ENCODE data around the gene CFAP107. TPM values are rescaled to one million over a fixed set of nuclear protein-coding genes. Genes with fewer than 3 reads are reported as not detected.

CFAP107 gene
- total and polyA plus RNA-seq, 2 experiments from 2014 or later: 0.07 TPM; not detected in 1

- Mint-ChIP-seq H3K4me1 (no peaks in the 10 kb centered on the region), H3K27ac (no peak overlapping the region), H3K9me3 (peaks cover 10% of the 10 kb centered on the region; the same call in 2 of the 3 replicates), H3K27me3 (ENCODE audit: insufficient read depth, low read depth, poor library complexity) (no peaks in the 10 kb centered on the region), H3K36me3 (ENCODE audit: low read depth) (no peaks in the 10 kb centered on the region), H3K4me3 (no peak overlapping the region)
- Histone ChIP-seq H4K20me1 (replicated peaks; ENCODE audit: insufficient read depth) (no peaks in the 10 kb centered on the region), H3K36me3 (ENCODE audit: insufficient read depth) (no peaks in the 10 kb centered on the region), H3K4me1 (ENCODE audit: insufficient read depth) (0 out of 2 replicates have a peak, but pooled peaks cover 3% of the 10 kb centered on the region), H3K4me2 (no peak overlapping the region), H3K4me3 (no peak overlapping the region), H3F3A (replicated peaks; ENCODE audit: low read depth) (no peaks in the 10 kb centered on the region), H3K27me3 (ENCODE audit: insufficient read depth) (no peaks in the 10 kb centered on the region), H3K27ac (ENCODE audit: low read depth) (no peak overlapping the region), H3K79me2 (replicated peaks; ENCODE audit: insufficient read depth) (no peaks in the 10 kb centered on the region), H3K9me2 (ENCODE audit: insufficient read depth) (no peaks in the 10 kb centered on the region), H2AFZ (no peak overlapping the region)
- ATAC-seq (no peak), DNase-seq (ENCODE audit: low spot score) (no peak)
- no peak for TF ChIP-seq ETS1 (IDR thresholded peaks at IDR 0.05)
Observed at GRCh38 chr1:12748778-12749355, 2.9 kb downstream of the CFAP107 start.

- Histone ChIP-seq H3K27ac (ENCODE audit: low read depth) (no peak overlapping the region), H3F3A (replicated peaks; ENCODE audit: low read depth) (no peaks in the 10 kb centered on the region), H3K79me2 (replicated peaks; ENCODE audit: insufficient read depth) (no peaks in the 10 kb centered on the region), H3K27me3 (ENCODE audit: insufficient read depth) (no peaks in the 10 kb centered on the region), H3K4me3 (no peak overlapping the region), H4K20me1 (replicated peaks; ENCODE audit: insufficient read depth) (no peaks in the 10 kb centered on the region), H3K9me2 (ENCODE audit: insufficient read depth) (no peaks in the 10 kb centered on the region), H2AFZ (no peak overlapping the region), H3K36me3 (ENCODE audit: insufficient read depth) (no peaks in the 10 kb centered on the region), H3K4me1 (ENCODE audit: insufficient read depth) (no peaks in the 10 kb centered on the region), H3K4me2 (no peak overlapping the region)
- no peaks in the 10 kb centered on the region; the same call in 2 of the 3 replicates for H3K36me3 Mint-ChIP-seq (ENCODE audit: low read depth)
- no peak overlapping the region for H3K4me3 Mint-ChIP-seq
- H3K27me3 Mint-ChIP-seq (ENCODE audit: insufficient read depth, low read depth, poor library complexity): peaks cover 2% of the 10 kb centered on the region
- ATAC-seq (no peak), DNase-seq (ENCODE audit: low spot score) (no peak)
- TF ChIP-seq STAT1 (IDR thresholded peaks at IDR 0.05; ENCODE audit: unreplicated experiment) (no peak), ETS1 (IDR thresholded peaks at IDR 0.05) (no peak), CREB1 (CRISPR knock-in tag; IDR thresholded peaks at IDR 0.05; ENCODE audit: low read depth) (no peak), EZH2 (IDR thresholded peaks at IDR 0.05; ENCODE audit: low read depth, unreplicated experiment) (no peak), ZNF331 (CRISPR knock-in tag; IDR thresholded peaks at IDR 0.05; ENCODE audit: low read depth) (no peak), ZNF114 (CRISPR knock-in tag; IDR thresholded peaks at IDR 0.05) (no peak), NANOG (IDR thresholded peaks at IDR 0.05; ENCODE audit: borderline replicate concordance) (no peak), JUNB (IDR thresholded peaks at IDR 0.05; ENCODE audit: unreplicated experiment) (no peak), CTCF (conservative IDR thresholded peaks at IDR 0.05; ENCODE audit: low read depth in 2 of 2) (no peak), ZNF462 (CRISPR knock-in tag; IDR thresholded peaks at IDR 0.05) (no peak), EZH2phosphoT487 (IDR thresholded peaks at IDR 0.05; ENCODE audit: unreplicated experiment) (no peak), POLR2AphosphoS5 (IDR thresholded peaks at IDR 0.05; ENCODE audit: low read depth) (no peak)
- no peaks in the 10 kb centered on the region; the same call in 2 of the 3 replicates for H3K9me3 Mint-ChIP-seq
- no peak overlapping the region for H3K27ac Mint-ChIP-seq
- H3K4me1 Mint-ChIP-seq: no peaks in the 10 kb centered on the region; the same call in 1 of the 3 replicates
Observed at GRCh38 chr1:12754738-12755137, 8.7 kb downstream of the CFAP107 start.
